OCI-M1 (cell line): ENCODE measurements around the gene NKPD1.

Experiments used
- DNase-seq: peaks from one replicate; lab custom pipeline; 2025; lab: John Stamatoyannopoulos, UW

NKPD1 gene

GRCh38 chr19:45160870-45161737, at the start of gene NKPD1:
TSS of gene NKPD1 (minus strand) at chr19:45160982. CDS start at chr19:45160150, 832 bp downstream.
- no peak for DNase-seq

GRCh38 chr19:45206328-45206727, 45.5 kb upstream of the NKPD1 start:
- no peak for DNase-seq

- DNase-seq = no peak
These were observed 45.0 kb upstream of the NKPD1 start for GRCh38 chr19:45205810-45206209.

GRCh38 chr19:45202637-45203036, 41.9 kb upstream of the NKPD1 start:
- DNase-seq = no peak

GRCh38 chr19:45200568-45200967, 39.8 kb upstream of the NKPD1 start:
- DNase-seq = peak; percentile 46

- DNase-seq = no peak
These were observed 35.0 kb upstream of the NKPD1 start for GRCh38 chr19:45195764-45196163.

GRCh38 chr19:45191375-45191774, 30.6 kb upstream of the NKPD1 start:
- no peak for DNase-seq

GRCh38 chr19:45189971-45190370, 29.2 kb upstream of the NKPD1 start:
- no peak for DNase-seq

GRCh38 chr19:45187421-45188100, 26.8 kb upstream of the NKPD1 start:
- peak; percentile 49 for DNase-seq

- DNase-seq = no peak
These were observed 25.9 kb upstream of the NKPD1 start for GRCh38 chr19:45186509-45187334.

GRCh38 chr19:45184115-45184514, 23.3 kb upstream of the NKPD1 start:
- no peak for DNase-seq

GRCh38 chr19:45182758-45183157, 22.0 kb upstream of the NKPD1 start:
- DNase-seq = no peak

- DNase-seq = no peak
These were observed 20.2 kb upstream of the NKPD1 start for GRCh38 chr19:45180936-45181335.

- no peak for DNase-seq
These were observed 19.1 kb upstream of the NKPD1 start for GRCh38 chr19:45179892-45180370.

GRCh38 chr19:45179072-45179891, 18.5 kb upstream of the NKPD1 start:
- DNase-seq = peak; percentile 73

- DNase-seq = peak; percentile 100
These were observed 17.7 kb upstream of the NKPD1 start, which contains the start of gene BLOC1S3 for GRCh38 chr19:45178262-45179071. TSS of gene BLOC1S3 (plus strand) at chr19:45178784. CDS start at chr19:45179297, 513 bp downstream.

- DNase-seq = peak; percentile 87
These were observed 17.1 kb upstream of the NKPD1 start, which contains the start of gene TRAPPC6A for GRCh38 chr19:45177817-45178261. TSS of gene TRAPPC6A (minus strand) at chr19:45178237. CDS start at chr19:45178218, 19 bp downstream.

GRCh38 chr19:45175515-45176345, 14.9 kb upstream of the NKPD1 start:
- DNase-seq = no peak

GRCh38 chr19:45173816-45174215, 13.0 kb upstream of the NKPD1 start:
- DNase-seq = no peak
